HFFc6 (cell line): Measurements from ENCODE around the gene SLC6A18. TPM values are rescaled to one million over a fixed set of nuclear protein-coding genes. Genes with fewer than 3 reads are reported as not detected.

Experiments used
- DNase-seq: peaks from one replicate; pipeline ENCODE4 v3.0.0-alpha.2; 2018
- H3K27ac Mint-ChIP-seq: 2 replicates; pipeline ENCODE4 v1.8.0; 2020; ENCODE audit warnings: mild to moderate bottlenecking, mixed read lengths
- H3K27me3 Mint-ChIP-seq: 2 replicates; pipeline ENCODE4 v1.8.0; 2021; ENCODE audit warnings: mild to moderate bottlenecking, moderate library complexity, mixed read lengths; ENCODE audit not compliant: insufficient read depth
- H3K36me3 Mint-ChIP-seq: 2 replicates; pipeline ENCODE4 v1.8.0; 2021; ENCODE audit warnings: low read depth, mixed read lengths
- H3K4me1 Mint-ChIP-seq: 2 replicates; pipeline ENCODE4 v1.8.0; 2020; ENCODE audit warnings: low read depth, mixed read lengths
- H3K4me3 Mint-ChIP-seq: 2 replicates; pipeline ENCODE4 v1.8.0; 2020; ENCODE audit warnings: mild to moderate bottlenecking, moderate library complexity, mixed read lengths
- H3K9me3 Mint-ChIP-seq: 2 replicates; pipeline ENCODE4 v1.8.0; 2020; ENCODE audit warnings: mild to moderate bottlenecking, mixed read lengths
- total RNA-seq, 6 experiments: library from RNA; stranded (reverse); fragmentation: NEBNext Ultra II Directional; extraction: Animal tissue kit (Norgen Biotek cat#: 25700); gene quantifications; 2 replicates in 1 of 6; 3 replicates in 5 of 6; pipeline ENCODE4 v1.2.3, GENCODE V29; 2021
- TF ChIP-seq, protein P1 (sequence below): fragments of 200-600 bp; sonication (generic); IDR thresholded peaks from 2 replicates; pipeline ENCODE4 v1.5.0; 2021; ENCODE audit warnings: antibody characterized with exemption, mild to moderate bottlenecking

Gene SLC6A18
- total RNA-seq, 6 experiments from 2014 or later: not detected

- Mint-ChIP-seq H3K27me3 (peaks cover 2% of the 10 kb centered on the region), H3K9me3 (peaks cover 35% of the 10 kb centered on the region), H3K36me3 (peaks cover 5% of the 10 kb centered on the region), H3K4me3 (no peak overlapping the region), H3K27ac (no peak overlapping the region), H3K4me1 (no peaks in the 10 kb centered on the region)
- TF ChIP-seq, protein P1, sequence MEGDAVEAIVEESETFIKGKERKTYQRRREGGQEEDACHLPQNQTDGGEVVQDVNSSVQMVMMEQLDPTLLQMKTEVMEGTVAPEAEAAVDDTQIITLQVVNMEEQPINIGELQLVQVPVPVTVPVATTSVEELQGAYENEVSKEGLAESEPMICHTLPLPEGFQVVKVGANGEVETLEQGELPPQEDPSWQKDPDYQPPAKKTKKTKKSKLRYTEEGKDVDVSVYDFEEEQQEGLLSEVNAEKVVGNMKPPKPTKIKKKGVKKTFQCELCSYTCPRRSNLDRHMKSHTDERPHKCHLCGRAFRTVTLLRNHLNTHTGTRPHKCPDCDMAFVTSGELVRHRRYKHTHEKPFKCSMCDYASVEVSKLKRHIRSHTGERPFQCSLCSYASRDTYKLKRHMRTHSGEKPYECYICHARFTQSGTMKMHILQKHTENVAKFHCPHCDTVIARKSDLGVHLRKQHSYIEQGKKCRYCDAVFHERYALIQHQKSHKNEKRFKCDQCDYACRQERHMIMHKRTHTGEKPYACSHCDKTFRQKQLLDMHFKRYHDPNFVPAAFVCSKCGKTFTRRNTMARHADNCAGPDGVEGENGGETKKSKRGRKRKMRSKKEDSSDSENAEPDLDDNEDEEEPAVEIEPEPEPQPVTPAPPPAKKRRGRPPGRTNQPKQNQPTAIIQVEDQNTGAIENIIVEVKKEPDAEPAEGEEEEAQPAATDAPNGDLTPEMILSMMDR: no peak
- DNase-seq: no peak
Observed at GRCh38 chr5:1235379-1235778, 10.2 kb downstream of the SLC6A18 start.

DNA sequence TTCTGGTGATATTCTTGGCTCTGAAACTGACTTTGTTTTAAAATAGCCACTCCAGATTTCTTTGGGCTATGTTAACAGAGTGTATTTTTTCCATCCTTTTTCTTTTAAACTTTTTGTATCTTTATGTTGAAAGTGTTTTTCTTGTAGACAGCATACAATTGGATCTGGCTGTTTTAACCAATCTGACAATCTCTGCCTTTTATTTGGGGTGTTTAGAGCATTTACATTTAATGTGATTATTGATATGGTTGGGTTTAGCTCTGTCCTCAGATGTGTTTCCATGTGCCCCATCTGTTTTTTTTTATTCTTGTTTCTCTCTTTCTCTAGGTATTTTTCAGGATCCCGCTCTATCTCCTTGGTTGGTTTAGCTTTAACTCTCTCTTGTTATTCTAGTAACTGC, 10.7 kb downstream of the SLC6A18 start:
- H3K9me3 Mint-ChIP-seq: peaks cover 39% of the 10 kb centered on the region
- DNase-seq: no peak
- no peaks in the 10 kb centered on the region for H3K4me1 Mint-ChIP-seq
- H3K27me3 Mint-ChIP-seq: peaks cover 2% of the 10 kb centered on the region
- no peak overlapping the region for H3K4me3 Mint-ChIP-seq
- TF ChIP-seq, protein P1: no peak
- peaks cover 5% of the 10 kb centered on the region for H3K36me3 Mint-ChIP-seq
- no peak overlapping the region for H3K27ac Mint-ChIP-seq

- no peak for DNase-seq
- Mint-ChIP-seq H3K27me3 (peaks cover 11% of the 10 kb centered on the region), H3K4me3 (no peak overlapping the region), H3K27ac (no peak overlapping the region), H3K9me3 (peaks cover 44% of the 10 kb centered on the region), H3K4me1 (no peaks in the 10 kb centered on the region), H3K36me3 (peaks cover 5% of the 10 kb centered on the region)
- TF ChIP-seq, protein P1: no peak
Observed at GRCh38 chr5:1239505-1240251, 14.5 kb downstream of the SLC6A18 start.

DNA sequence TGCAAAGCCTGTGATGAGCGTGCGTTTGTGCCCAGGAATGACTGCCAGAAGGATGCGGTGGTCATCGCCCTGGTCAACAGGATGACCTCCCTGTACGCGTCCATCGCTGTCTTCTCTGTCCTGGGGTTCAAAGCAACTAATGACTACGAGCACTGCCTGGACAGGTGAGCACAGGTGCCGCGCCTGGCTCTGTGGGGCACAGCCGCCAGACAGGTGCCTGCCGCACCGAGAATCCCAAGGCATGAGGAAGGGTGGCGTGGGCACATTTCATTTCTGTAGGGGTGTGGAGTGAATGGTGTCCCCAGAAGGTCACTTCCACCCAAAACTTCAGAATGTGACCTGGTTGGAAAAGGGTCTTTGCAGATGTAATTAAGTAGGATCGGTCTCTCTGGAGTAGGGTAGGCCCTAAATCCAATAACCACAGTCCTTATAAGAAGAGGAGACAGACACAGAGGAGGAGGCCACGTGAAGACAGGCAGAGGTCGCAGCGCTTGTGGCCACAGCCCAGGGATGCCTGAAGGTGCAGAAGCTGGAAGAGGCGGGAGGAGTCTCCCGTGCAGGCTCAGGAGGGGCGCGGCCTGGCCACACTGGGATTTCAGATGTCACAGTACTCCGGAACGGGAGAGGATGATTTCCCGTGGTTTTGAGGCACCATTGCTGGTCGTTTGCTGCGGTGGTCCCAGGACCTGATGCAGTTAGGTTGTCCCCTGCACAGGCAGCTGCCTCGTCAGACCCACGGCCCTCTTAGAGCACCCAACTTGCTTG, 15.5 kb downstream of the SLC6A18 start:
- Mint-ChIP-seq H3K9me3 (peaks cover 34% of the 10 kb centered on the region), H3K36me3 (peaks cover 5% of the 10 kb centered on the region), H3K27me3 (peaks cover 11% of the 10 kb centered on the region), H3K4me3 (no peak overlapping the region), H3K4me1 (no peaks in the 10 kb centered on the region), H3K27ac (no peak overlapping the region)
- TF ChIP-seq, protein P1: no peak
- no peak for DNase-seq

DNA sequence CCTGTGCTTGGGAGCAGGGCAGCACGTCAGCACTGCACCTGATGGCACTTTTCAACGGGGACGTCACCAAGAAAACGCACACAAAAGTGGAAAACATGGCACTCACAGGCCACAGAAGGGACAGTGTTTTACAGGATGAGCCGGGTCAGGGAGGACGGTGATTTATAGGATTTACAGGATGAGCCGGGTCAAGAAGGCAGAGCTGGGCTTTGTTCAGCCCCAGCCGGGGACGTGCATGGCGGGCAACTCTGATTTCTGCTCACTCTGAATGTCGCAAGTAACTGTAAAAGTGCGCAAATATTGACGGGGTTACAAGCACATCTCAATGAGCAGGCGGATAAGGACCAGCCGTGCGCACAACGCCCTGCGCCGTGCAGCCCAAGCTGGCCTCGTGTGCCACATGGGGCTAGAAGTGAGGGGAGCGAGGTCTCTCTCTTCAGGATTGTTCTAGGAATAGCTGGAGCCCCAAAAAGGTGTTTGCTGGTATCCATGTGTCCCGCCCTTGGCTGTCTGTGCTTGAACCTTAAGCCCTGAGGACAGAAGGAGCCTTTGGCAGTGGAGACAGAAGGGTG, 16.4 kb downstream of the SLC6A18 start:
- DNase-seq: no peak
- Mint-ChIP-seq H3K4me3 (no peak overlapping the region), H3K36me3 (no peaks in the 10 kb centered on the region; the same call in 1 of the 2 replicates), H3K27ac (no peak overlapping the region), H3K27me3 (peaks cover 11% of the 10 kb centered on the region), H3K9me3 (peaks cover 26% of the 10 kb centered on the region), H3K4me1 (no peaks in the 10 kb centered on the region)
- TF ChIP-seq, protein P1: no peak
